GOT3 (cell line): ENCODE results near the gene RAD51AP2.
"Not testable (repeated sequence)": the region's sequence is repeated elsewhere in the genome, so short reads cannot be mapped to it uniquely, and the experiment has no call there.

ENCODE experiments used
- DNase-seq: peaks from one replicate; lab custom pipeline; 2025; ENCODE audit warnings: mixed read lengths; lab: John Stamatoyannopoulos, UW

RAD51AP2 gene

DNA sequence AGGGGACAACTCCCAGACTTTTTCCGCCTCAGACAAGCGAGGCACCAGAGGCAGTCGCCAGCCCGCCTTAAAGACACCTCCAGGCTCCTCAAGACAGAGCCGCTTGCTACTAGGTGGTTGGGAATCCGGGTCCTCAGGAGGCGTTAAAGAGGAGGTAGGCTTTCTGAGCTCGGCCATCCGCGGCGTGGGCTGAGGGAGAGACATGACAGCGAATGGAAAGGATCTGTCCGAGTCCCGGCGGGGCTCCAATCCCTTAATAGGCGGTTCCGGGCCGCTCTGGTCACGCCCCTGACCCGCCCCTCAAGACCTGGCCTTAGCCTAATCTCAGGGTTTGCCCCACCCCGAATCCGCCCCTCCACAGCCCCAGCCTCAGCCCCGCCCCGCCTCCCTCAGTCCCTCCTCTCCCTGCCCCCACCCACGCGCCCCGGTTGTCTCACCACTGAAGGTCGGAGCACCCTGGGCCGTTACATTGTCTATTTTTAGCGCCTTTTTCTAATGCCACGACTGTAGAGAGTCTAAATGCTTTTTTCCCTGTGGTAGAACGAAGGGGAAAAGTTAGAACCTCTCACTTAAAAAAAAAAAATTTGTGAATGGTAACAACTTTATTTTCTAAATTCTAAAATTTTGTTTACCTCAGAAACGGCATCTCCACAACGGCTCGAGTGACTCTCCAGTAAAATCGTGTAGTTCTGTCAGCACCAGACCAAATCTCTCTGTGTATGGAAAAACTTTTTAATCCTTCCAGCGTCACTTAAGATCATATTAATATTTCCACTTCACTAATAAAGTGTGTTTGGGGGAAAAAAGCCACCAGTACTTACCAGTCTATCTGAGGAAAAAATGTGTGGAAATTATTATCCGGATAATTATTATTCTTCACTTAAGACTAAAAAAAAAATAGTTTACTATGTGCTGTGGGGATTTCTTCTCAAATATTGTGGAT is at the start of gene RAD51AP2:
RAD51AP2 (minus strand) TSS at position 229 of the 943 bp plus-strand sequence; CDS start at position 204, 25 bp downstream.
- peak; percentile 41 for DNase-seq

- not testable (repeated sequence) for DNase-seq
Measured at GRCh38 chr2:17565726-17566125, 47.5 kb upstream of the RAD51AP2 start.

DNA sequence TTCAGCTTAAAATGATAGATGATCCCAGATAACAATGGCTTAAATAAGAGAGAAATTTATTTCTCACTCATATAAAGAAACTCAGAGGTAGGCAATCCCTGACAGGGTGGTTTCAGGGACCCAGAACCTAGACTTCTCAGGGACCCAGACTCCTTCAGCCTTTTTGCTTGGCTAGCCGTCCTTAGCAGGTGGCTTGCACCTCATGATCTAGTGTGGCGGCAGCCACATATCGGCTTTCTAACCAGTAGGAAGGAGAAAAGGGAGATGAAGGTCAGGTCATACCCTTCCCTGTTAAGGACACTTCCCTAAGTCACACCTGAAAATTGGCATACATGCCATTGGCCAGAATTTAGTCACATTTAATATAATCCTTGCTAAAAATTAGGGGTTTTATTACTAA is 40.6 kb upstream of the RAD51AP2 start:
- no peak for DNase-seq

- DNase-seq: no peak
Measured at GRCh38 chr2:17558053-17558452, 39.8 kb upstream of the RAD51AP2 start.

DNA sequence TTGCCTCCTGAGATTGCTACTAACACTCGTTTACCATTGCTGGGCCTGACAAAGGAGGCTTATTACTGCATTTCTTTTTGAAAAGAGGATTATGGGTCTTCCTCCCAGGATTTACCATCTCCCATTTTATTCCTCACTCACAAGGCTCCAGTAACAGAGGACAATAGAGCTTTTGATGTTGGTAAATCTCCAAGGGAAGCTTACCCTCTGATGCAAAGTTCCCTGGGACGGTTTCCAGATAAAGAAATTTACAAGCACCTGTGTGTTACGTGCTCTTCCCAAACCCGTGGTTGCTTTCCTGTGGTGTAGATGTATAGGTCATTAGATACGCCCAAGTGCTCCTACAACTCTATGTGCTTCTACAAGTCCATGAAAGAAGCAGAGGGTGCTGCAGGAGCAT is 39.4 kb upstream of the RAD51AP2 start:
- DNase-seq: no peak

- DNase-seq: no peak
Measured at GRCh38 chr2:17555150-17555549, 36.9 kb upstream of the RAD51AP2 start.

DNA sequence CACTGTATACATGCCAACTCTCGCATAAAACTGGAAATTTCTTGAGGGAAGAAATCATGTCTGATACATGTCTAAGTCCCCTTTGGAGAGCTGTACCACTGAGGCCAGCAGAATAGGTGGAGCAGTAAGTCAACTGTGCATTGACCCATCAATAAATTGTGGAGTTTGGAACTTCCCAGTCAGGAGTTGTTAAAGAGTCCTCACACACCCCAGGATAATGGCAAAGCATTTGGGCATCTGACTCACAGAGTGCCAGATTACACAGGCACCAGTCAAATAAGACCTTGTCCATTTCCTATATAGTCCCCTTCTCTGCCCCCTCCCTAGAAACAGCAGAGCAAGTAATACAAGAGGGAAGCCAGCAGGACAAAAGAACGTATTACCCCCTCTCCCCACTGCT is 32.7 kb upstream of the RAD51AP2 start:
- DNase-seq: no peak

GRCh38 chr2:17547737-17548136 is 29.5 kb upstream of the RAD51AP2 start:
- DNase-seq: no peak

GRCh38 chr2:17547237-17547636 is 29.0 kb upstream of the RAD51AP2 start:
- no peak for DNase-seq

DNA sequence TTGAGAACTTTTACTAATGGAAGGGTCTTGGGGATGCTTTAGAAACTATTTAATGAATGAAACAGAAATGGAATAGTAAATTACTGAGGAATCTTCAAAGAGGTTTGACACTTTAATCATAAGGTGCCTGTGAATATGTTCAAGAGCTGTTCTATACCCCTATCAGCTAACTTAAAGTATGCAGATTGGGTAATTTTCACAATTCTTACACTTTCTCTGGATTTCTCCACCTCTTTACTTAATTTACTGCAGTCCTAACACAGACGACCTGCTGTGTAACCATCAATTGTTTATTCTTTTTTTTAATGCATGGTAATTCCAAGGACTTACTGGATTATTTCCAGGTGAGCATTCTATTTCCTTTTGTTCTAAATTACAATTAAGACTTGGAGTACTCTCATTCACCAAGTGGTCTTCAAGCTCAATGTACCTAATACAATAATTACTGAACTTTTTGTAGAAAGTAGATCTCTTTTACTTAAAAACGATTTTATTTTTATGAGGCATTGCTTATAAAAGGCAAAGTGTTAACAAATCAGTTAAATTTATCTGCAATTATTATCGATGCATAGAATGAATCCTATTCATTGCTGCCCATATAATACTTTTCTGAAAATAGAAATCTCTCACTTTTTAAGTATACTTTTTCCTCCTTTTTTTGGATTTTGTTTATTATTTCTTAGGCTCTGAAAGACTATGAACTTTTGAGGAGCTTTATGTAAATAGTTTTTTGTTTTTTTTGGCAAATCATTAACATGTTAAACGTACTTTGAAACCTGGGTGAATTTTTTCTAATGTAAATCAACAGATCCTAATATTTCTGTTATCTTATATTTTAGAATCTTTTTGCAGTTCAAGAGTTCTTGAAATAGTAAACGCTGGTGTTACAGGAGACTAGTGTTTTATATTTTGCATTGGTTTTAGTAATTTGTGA is 27.7 kb upstream of the RAD51AP2 start:
- DNase-seq: no peak

GRCh38 chr2:17544256-17544655 is 26.0 kb upstream of the RAD51AP2 start:
- DNase-seq: no peak

GRCh38 chr2:17543848-17544247 is 25.6 kb upstream of the RAD51AP2 start:
- DNase-seq: no peak

DNA sequence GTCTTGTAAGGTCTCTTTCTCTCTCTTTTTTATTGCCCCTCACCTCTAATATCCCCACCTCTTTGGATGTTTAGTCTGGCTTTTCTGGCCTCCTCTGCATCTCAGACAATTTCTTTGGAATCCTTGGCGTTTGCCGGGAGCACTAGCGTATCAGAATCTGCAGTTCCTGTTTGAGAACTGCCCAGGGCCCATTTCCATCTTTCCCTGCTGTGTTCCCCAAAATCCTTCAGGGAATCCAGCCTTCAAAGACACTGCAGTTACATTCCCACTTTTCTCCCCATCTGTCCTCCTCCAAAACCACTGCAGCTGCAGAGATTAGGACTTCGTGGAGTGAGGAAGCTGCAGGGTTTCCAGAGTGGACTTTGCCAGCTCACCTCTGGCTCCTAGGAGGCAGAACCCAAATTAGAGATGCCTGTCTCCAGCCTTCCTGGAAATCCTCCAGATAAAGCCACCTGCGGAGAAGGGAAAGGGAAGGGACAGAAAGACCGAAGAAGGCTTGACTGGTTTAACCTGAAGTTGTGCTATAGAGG is 25.0 kb upstream of the RAD51AP2 start:
- DNase-seq: no peak

DNA sequence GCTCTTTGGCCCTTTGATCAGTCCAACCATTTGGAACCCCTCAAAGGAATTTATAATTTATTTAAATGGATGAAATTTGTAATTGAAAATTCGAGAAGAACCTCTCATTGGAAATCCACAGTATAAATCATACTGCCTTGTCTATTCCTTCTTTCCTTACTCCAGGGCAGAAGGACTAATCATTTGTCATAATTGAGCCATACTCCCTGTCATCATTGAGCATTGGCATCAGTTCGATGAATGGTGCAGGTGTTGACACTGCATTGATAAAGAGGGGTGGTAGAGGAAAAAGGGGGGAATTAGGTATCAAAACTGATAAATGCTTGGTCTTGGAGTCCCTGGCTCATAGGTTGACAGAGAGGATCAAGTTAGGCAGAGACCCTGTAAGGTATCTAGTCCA is 24.2 kb upstream of the RAD51AP2 start:
- DNase-seq: no peak

DNA sequence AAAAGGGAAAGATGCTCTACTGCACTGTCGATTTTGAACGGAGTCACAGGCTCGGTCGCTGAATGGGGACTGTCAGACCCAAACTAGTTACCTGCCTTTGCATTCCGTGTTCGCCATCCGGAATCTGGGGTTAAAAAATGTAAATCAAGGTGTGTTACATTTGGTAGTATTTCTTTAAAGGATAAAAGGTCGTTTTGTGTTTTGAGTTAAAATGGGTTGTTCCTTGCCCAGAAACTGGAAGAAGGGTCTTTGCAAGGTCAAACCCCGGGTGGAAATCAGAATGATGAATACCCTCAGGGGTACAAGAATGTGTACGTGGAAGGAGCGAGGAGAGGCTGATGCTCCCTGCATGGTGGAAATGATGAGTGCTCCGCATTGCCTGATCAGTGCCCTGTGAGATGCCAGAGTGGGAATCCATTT is 23.3 kb upstream of the RAD51AP2 start:
- DNase-seq: no peak

DNA sequence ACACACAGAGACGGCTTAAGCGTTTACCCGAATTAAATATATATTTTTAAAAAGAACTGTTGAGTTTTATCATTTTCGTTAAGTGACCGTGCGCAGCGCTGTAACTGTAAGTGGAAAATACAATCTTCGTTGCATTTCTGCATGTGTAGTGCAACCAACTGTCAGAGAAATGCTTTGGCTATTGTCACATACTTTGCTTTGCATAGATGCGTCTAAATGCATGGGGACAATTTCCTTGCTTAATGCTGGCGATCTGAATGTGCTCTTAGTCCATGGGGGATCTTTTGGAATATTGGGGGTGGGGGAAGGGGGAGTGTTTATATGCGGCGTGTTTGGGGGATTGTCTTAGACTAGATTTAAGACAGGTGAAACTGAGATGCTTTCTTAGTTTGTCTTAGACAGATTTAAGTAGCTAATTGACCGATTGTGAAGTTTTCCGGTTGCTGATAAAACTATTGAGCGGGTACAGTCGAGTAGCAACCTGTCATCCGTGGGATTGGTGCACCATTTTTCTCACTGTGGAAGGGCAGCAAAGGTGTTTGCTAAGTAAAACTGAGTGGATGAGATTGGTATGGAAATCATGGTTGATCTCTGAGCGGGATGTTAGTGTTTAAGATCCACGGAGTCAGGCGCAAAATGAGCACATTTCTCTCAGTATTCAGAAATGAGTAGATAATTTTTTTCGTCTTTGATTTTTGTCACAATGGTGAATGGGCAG is 22.7 kb upstream of the RAD51AP2 start:
- DNase-seq: no peak

GRCh38 chr2:17540093-17540812 is 22.0 kb upstream of the RAD51AP2 start, which contains the start of gene VSNL1:
VSNL1 (plus strand) TSS chr2:17540696; CDS start chr2:17592075, 51,379 bp downstream.
- DNase-seq: peak; percentile 5

DNA sequence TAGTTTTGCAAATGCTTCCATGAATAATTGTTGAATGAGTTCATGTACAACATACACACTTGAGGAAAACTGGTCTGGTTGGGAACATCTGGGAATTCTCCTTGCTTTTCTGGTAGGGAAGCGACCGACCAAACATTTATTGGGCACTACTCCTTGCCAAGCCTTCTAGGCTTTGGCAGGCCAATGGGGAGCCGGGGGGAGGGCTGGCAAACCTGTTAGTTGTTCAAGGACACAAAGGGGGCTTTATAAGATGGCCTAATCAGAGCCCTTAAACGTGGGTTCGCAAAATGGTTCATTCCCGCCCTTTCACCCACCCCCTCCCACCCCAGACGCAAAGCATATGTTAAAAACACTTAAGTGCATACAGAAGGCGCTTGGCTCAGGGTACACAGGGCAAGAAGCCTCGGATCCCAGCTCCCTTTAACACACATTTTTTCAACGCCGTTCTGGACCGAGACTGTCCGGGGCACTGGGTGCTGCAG is 21.4 kb upstream of the RAD51AP2 start:
- no peak for DNase-seq

DNA sequence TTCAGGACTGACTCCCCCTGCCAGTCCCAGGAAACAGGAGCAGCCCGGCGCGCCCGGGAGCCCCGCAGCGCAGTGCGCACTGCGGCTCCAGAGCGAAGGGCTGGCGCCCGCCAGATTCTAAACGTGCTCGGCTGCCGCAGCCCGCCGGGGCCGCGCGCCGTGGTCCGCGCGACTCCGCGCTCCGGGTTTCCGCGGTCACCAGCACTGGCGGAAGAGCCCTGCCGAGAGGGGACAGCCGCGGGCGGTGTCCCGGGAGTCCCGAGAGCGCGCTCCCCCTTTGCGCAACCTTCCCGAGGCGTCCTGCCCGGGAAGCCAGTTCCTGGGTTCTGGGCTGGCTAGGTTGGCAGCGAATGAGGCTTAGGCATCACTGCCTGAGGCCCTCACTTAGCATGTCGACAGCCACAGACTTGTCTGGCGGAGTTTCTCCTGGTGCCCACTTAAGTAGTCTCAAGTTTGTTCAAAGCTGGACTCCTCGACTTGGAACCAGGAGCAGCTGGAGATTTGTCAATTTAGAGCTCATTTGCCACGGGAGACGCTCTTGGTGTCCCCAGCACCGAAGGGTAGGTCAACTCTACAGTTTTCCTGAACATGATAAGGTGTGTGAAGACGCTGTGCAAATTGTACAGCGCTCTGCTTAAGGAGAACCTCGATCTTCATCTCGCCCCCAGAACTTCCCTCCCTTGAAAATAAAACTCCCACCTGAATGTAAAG is 20.8 kb upstream of the RAD51AP2 start:
- DNase-seq: peak; percentile 11
